Measurements from ENCODE around the gene MUC13.

Gene MUC13

DNA sequence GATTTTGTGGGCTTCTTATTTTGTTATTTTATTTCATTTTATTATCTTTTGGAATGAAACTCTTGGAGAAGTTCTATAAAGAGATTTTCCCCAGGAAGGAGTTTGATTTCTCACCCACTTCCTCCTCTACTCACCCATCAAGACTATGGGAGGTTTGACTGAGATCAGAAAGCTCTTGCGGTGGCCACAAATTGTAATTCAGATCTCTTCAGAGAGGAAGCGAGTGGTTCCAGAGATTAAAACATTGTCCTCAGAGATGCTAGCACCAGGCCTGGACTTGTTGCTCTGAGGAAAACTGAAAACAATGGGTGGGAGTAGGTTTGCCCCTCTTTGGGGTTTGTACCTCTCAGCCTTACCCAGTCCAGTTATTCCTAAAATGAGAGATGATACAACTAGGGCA, 8.1 kb upstream of the MUC13 start:
- DNase-seq: no peak

DNA sequence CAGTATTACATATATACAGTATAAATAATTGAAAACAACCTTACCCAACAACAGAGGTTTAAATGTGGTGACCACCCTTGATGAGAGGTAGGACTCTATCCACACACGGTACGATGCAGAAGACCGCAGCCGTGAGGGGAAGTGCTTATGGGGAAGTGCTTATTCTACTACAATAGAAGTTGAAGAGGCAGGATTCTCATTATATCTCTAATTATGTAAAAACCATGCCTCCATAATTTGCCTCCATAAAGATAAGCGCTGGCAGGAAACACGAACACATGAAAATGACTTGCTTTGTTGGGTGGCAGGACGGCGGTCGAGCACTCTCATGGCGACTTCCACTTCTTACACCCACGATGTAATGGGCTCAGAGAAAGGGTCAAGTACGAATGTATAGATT, 7.2 kb upstream of the MUC13 start:
- DNase-seq: no peak

DNA sequence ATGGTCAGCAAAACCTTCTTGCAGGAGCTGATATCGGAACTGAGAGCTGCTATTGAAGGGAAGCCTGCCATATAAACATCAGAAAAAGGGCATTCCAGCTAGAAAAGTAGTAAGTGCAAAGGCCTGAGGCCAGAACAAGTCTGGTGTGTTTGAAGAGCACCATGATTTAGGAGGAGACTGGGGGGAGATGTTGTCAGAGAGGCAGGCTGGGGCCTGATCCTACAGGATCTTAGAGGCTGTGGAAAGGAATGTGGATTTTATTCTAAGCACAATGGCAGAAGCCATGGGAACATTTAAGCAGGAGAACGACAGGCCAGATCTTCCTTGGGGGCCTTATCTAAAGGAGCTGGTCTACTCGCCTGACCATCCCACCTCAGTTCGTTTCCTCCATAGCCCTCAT, 5.1 kb upstream of the MUC13 start:
- DNase-seq: no peak

DNA sequence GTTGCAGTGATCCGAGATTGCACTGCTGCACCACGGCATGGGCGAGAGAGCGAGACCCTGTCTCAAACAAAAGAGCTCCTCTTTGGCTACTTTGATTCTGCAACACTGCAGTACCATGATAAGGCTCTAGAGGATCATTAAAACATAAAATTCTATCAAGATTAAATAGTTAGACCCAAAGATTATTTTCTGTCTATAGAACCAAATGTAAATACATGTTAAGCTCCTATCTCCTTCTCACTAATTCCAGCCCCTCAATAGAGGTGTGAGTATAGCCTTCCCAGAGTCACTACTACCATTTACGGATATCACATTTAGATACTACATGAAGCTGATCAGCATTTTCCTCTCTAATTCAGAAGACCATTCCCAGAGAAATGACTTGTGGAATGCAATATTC, 4.3 kb upstream of the MUC13 start:
- DNase-seq: no peak

DNA sequence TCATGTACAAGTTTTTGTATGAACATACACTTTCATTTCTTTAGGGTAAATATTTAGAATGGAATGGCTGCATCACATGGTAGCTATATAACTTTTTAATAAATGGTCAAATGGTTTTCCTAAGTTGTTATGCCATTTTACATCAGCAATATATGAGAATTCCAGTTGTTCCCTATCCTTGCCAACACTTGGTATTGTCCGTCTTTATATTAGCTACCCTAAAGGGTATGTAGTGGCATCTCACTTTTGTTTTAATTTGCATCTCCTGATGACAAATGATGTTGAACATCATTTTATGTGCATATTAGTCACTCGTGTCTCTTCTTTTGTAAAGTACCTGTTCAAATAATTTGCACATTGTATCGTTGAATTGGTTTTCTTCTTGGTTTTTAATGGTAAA, 2.5 kb upstream of the MUC13 start:
- DNase-seq: no peak

DNA sequence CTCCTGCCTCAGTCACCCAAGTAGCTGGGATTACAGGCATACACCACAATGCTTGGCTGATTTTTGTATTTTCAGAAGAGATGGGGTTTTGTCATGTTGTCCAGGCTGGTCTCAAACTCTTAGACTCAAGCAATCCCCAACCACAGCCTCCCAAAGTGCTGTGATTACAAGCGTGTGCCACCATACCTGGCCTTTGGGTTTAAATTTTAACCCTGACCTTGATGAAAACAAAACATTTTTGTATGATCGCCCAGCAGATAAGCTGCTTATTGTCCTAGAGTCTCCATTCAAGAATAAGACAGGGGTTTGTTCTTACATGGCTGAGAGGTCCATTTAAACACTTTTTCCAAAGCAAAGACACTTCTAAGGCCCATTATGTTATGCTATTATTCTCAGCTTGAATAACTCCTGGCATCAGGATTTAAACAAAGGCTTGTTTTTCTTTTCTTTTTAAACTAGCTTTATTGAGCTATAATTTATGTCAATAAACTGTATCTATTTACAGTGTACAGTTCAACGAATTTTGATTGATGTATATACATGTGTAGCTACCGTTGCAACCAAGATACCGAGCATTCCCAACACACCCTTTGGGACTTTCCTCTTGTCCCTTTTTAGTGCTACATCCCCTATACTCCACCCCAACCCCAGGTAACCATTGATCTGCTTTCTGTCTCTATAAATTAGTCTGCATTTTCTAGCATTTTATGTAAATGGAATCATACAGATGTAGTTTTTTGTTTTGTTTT, 1.4 kb upstream of the MUC13 start:
- DNase-seq: no peak

DNA sequence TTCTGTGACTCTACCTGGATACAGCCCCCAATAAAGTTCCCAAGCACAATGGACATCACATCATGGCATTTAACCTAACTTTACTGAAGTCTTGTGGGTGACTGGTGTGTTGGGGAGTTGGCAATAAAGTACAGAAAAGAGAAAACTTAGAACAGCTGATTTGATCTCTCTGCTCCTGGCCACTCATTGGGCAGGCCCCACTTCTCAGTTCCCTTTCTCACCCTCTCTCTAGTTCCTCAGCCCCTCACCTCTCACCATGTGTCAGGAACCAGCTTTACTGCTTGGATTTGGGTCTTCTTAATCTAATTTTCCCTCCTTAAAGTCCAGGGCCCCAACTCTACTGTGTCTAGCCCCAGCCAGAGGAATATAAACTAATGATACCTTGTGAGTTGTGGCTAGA, 713 bp upstream of the MUC13 start:
- DNase-seq: no peak

DNA sequence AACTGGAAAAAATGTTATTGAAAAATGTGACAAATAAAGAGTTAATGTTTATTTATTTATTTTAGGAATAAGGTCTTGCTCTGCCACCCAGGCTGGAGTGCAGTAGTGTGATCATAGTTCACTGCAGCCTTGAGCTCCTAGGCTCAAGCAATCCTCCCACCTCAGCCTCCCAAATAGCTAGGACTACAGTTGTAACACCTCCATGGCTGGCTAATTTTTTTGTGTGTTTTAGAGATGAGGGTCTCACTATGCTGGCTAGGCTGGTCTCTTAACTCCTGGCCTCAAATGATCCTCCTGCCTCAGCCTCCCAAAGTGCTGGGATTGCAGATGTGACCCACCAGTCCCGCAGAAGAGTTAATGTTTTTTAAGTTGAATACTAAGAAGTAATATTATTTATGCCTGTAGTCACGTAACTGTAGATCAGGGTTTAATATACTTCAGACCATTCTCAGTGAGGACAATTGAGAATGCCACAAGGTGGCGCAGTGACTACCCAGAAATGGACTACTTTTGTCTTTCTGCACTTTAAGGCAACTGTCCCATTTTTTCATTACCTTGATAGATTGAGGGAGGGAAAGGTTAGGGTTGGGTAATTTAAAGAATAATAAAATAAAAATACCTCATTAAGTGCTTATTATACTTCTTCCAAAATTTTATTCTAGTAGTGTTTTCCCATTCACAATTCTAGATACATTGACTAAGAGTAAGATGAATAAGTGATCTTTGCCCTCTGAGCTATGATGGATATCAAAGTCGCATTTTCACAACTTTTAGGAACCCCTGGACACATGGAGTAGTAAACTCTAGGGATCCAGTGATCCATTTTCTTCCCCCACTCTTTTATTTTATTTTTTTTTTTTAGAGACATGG, 6.0 kb downstream of the MUC13 start:
- peak; percentile 31 for DNase-seq

DNA sequence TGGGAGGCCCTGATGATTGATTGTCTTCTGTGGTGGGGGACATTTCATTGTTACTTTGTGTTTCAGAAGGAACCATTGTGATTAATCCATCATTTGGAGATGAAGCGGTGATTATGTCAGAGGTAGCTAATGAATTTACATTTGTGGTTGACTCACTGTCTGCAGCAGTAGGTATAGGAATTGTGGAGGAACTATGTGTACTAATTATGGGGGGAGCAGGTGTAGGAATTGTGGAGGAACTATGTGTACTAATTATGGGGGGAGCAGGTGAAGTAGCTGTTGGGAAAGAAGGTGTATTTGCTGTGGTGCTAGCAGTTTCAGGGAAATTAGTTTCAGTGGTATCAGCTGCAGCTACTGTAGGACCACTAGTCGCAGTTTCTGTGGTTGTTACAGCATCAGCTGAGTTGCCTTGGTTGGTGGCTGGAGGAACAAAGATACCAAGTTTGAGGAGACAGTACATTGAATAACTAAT, 6.9 kb downstream of the MUC13 start:
- no peak for DNase-seq

DNA sequence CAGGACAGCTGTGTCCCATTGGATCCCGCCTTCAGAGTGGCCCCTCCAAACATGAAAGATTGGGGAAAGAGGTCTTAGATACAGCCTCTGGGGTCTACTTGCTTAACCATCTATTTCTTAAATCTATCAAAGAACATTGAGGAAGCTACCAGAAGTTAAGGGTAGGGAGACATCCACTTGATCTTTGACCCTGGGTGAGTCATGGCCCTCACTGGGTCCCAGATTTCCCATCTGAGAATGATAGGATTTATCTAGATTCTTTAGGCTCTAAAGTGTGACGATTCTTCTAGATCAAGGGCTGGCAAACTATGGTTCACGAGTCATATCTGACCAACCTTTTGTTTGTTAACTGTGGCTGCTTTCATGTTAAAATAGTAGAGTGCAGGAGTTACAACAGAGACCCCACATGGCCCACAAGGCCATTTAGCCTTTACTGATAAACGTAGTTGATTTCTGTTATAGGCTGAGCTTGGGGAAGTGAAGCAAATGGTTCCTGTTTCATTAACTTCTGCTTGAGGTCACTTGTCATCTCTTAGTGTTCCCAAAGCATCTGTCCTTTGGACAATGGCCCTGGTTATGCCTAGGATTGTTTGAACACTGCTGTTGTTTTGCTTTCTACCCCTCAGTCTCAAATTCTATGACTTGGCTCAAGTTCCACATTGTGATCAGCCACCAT, 8.0 kb downstream of the MUC13 start:
- DNase-seq: no peak

DNA sequence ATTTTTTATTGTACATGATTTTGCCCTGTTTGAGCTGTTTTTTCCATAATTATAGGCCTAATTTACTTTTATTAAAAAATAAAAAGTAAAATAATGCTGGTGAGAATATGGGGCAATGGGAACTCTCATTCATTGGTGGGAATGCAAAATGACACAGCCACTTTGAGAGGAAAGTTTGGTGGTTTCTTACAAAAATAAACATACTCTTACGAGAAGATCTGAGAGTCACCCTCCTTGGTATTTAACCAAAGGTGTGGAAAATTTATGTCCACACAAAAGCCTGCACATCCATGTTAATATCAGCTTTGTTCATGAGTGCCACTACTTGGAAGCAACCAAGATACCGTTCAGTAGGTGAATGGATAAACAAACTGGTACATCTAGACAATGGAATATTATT, 9.8 kb downstream of the MUC13 start:
- DNase-seq: no peak

DNA sequence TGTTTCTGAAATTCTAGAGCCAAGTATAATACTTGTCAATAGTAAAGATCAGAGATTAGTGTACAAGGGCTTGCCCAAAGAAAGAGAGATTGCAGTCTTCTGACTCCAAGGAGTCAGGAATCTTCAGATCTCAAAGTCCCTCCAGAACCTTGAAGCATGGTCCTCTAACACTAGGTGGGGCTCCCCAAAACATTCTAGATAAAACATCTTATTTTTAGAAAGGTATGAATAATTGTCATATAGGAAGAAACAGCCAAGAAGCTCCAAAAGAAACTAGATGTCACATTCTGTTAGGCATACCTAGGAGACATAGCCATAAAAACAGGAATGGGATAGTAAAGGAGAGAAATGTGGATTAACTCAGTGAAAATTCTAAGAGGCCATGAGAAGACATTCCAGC, 10.7 kb downstream of the MUC13 start:
- DNase-seq: no peak

DNA sequence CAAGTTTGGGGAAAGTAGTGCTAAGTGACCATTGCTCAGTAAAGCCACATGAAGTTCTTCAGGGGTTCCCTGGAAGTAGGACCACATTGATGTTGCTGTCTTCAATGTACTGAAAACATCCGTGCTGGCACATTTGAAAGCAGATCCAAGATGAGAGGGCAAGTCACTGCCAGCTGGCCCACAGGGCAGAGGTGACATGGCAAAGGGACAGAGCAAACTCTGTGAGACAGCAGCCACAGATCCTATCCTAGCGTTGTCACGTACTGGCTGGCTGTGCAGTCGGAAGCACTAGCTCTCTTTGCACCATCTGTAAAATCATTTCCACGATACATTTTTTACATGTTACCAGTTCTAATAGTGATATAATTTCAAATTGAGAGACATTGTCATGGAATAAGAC, 13.8 kb downstream of the MUC13 start:
- DNase-seq: no peak

DNA sequence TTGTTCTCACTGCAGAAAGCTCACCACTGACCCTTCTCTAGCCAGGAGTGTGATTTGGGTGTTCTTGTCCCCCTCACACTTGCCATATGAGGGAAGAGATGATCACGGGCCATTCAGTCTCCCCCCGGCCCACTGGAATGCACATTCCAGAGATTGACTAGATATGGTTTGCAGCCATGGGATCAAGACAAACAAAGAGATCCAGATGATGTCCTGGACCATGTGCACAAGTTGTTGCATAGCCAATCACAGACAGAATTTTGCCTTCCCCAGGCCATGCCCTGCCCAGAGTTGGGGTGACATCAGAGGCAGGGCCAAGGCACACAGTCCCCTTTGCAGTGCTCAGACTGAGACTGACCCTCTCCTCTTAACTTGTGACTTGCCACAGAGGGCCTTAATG, 14.8 kb downstream of the MUC13 start:
- DNase-seq: no peak

DNA sequence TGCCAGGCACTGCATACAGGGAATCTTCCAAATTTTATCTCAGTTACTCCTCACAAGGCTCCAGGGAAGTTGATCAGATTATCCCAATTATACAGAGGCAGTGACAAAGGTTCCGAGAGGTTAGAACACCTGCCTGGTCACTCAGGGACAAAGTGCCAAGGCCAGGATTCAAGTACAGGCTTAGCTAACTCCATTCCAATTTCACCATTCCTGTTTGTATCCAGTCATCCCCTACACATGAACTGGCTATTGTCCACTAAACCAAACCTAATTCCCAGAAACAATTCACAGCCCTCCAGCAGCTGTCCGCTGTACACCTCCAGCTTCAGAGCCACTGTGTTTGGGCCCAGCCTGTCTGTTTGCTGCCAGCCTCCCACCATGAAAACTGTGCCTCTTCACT, 16.0 kb downstream of the MUC13 start:
- DNase-seq: no peak

DNA sequence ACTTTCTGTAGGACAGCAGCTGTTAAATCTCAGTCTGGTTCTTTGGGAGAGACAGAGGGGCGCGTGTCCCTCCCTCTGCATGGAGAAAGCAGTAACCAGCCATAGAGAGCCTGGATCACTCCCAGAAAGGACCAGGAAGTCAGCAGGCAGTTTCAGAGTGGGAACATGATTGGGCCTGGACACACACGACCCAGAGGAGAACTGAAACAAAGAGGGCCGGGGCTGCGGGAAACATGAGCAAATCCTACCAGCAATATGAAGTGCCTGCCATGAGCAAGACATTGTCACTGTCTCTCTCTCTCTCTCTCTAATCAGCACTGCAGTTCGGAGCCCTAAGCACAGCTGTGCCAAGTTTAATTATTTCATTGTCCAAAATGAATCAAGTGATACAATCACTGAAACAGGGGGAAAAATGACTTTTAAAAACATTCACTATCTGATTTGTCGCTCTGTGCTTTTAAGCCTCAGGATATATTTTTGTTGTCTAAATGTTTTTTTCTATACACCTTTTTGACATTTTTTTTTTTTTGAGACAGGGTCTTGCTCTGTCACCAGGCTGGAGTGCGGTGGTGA, 17.6 kb downstream of the MUC13 start:
- no peak for DNase-seq

DNA sequence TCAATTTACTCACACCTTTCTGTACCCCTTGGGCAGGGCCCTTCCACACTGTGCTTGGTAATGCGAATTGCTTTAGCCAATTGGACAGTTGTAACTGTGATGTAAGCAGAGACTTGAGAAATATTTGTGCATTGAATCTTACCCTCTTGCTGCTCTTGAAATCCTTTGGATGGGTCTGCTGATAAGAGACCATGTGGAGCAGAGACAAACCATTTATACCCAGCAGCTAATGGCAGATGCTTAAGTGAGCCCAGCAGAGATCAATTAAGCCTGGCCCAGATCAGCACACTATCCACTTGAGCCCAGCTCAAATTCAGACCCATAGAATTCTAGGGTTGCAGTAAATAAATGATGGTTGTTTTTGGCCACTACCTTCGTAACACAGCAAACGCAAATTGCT, 19.3 kb downstream of the MUC13 start:
- no peak for DNase-seq

DNA sequence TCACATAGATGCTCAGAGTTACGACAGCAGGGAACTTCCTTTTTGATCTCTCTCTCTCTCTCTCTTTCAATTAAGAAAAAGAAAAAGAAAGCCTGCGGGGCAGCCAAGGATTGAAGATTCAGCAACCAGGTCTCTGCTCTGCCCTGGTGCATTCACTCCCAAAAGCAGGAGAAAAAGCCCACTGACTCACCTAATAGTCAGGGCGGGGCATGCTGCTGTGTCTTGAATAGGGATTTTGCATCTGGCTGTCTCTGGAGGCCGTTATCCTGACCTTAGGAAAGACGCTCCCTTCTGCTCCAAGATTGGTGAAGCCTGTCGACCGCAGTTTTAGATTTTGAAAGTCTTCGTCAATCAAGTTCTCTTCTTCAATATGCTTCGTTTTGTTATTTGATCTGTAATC, 26.6 kb downstream of the MUC13 start:
- no peak for DNase-seq

DNA sequence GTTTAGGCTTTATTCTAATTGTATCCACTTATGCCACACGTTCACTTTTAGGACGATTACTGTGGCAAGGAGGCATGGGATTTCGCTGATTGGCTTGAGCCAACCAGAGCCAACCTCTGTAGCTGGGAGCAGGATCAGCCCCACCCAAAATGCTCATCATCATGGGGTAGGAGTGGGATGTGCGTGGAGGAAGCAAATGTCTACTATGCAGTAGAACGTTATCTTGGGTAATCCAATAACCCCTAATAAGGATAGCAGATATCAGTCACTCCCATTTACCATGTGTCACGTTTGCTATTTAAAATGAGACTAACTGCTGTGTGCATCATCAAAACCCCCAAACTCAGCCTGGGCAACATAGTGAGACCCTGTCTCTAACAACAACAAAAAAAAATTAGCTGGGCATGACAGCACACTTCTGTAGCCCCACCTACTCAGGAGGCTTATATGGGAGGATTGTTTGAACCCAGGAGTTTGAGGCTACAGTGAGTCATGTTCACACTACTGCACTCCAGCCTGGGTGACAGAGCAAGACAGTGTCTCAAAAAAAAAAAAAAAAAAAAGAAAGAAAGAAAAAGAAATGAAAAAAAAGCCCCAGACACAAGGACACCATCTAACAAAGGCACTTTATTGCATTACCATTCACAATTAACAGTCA, 29.6 kb downstream of the MUC13 start:
- DNase-seq: no peak

DNA sequence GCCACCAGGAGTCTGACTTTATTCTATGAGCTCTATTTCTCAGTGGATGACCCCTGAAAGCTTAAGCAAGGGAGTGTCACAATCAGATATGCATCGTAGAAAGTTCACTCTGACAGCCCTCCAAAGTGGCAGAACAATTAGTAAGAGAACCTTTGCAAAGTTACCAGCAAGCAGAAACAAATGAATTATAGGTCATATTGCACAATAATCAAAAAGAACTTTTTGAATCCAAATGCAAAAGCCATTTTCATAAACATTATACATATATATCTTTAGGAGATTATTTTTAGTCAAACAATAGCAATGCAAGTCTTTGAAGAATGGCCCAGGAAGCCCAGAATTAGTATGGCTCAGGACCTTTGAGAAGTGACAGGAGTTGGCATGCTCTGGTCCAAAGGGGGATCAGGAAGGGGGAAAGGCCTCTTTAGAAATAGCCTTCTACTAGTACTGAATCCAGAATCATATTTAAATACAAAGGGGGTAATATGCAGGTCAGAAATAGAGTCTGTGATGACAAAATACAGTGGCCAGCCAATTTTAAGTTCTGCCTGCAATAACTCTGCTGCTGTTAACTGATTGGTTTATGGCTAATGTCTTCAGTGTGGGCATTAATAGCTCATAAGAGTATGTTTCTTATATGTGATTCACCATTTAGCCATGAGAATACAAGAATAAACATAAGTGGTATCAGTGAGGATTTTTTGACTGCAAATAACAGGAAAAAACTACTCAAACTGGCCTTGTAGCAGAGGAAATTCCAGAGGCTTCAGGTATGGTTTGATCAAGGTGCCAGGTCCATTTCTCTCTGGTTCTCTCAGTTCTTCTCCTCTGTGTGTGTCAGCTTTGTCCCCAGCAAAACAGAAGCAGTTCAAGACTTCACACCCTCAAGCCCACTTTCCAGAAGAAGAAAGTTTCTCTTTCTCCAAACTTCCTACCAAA, 30.4 kb downstream of the MUC13 start:
- DNase-seq: no peak

DNA sequence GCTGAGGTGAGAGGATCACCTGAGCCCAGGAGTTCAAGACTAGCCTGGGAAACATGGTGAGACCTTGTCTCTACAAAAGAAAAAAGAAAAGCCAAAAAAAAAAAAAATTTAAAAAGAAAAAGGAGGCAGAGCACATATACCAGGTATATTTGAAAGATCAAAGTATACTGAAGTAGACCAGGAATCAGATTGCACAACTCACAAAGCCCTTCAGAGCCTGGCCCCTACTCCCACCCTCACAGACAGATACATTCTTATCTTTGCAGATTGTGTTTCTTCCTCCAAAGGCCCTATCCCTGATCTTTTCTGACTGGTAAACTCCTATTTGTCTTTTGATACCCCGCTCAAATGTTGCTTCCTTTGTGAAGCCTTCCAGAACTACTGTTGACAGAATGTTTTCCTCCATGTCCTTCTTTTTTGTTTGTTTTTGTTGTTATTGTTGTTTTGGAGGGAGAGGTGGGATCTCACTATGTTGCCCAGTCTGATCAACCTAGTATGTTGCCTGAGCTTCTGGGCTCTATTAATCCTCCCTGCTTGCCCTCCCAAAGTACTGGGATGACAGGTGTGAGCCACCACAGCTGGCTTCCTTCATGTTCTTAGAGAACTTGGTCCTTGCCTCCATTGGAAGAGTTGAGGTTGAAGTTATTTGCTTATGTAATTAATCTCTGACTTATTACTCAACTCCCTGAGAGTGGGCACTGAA, 37.6 kb downstream of the MUC13 start:
- no peak for DNase-seq

Measured in CD4-positive, alpha-beta T cell treated with Interferon gamma for 1 hour (primary cell).